NCI-H146 treated with DMSO at 0.1 percent for 48 hours (cell line): ENCODE data around the gene PFKFB1.

Experiments used
- DNase-seq: peaks from one replicate; lab custom pipeline; 2025; ENCODE audit not compliant: unreplicated experiment; lab: John Stamatoyannopoulos, UW

PFKFB1 gene

GRCh38 chrX:54928876-54929275, 65.1 kb downstream of the PFKFB1 start:
- no peak for DNase-seq

- no peak for DNase-seq
Observed at GRCh38 chrX:54926978-54927377, 67.0 kb downstream of the PFKFB1 start.

GRCh38 chrX:54923376-54923775, 70.6 kb downstream of the PFKFB1 start:
- DNase-seq: no peak

GRCh38 chrX:54922547-54922946, 71.4 kb downstream of the PFKFB1 start:
- no peak for DNase-seq

- peak; percentile 68 for DNase-seq
Observed at GRCh38 chrX:54921427-54922021, 72.5 kb downstream of the PFKFB1 start.

GRCh38 chrX:54920610-54921426, 73.2 kb downstream of the PFKFB1 start, which contains the start of gene TRO:
Gene TRO, plus strand, starts transcription at chrX:54920824. Its CDS starts 1,423 bp downstream, at chrX:54922247.
- peak; percentile 37 for DNase-seq

GRCh38 chrX:54909941-54910340, 84.0 kb downstream of the PFKFB1 start:
- no peak for DNase-seq

GRCh38 chrX:54894159-54894558, 99.8 kb downstream of the PFKFB1 start:
- DNase-seq: no peak

GRCh38 chrX:54891573-54891972, 102.4 kb downstream of the PFKFB1 start:
- peak; percentile 3 for DNase-seq

GRCh38 chrX:54885740-54886139, 108.2 kb downstream of the PFKFB1 start:
- DNase-seq: no peak
